Stomach smooth muscle (tissue), 2 donors: ENCODE data around the gene SMG1.

Source experiments
- H3K27ac ChIP-seq: one replicate; pipeline ENCODE4 v1.7.0; 2013; ENCODE audit warnings: mild to moderate bottlenecking, low read length, inconsistent platforms
- H3K27me3 ChIP-seq, 2 donors: one replicate each; pipeline ENCODE4 v1.7.0; 2013; ENCODE audit warnings: low read length in 2 of 2; ENCODE audit not compliant: insufficient read depth in 2 of 2, control insufficient read depth in 1 of 2
- H3K36me3 ChIP-seq, 2 donors: one replicate each; pipeline ENCODE4 v1.7.0; 2013; ENCODE audit warnings: low read length in 2 of 2; ENCODE audit not compliant: control insufficient read depth in 2 of 2, insufficient read depth in 2 of 2
- H3K4me1 ChIP-seq: one replicate; pipeline ENCODE4 v1.7.0; 2013; ENCODE audit warnings: low read length; ENCODE audit not compliant: control insufficient read depth, insufficient read depth
- H3K4me3 ChIP-seq, 2 donors: one replicate each; pipeline ENCODE4 v1.7.0; 2013; ENCODE audit warnings: low read length in 2 of 2
- H3K9ac ChIP-seq, 2 donors: one replicate each; pipeline ENCODE4 v1.7.0; 2013; ENCODE audit warnings: low read length in 2 of 2, mild to moderate bottlenecking in 1 of 2
- H3K9me3 ChIP-seq, 2 donors: one replicate each; pipeline ENCODE4 v1.7.0; 2013; ENCODE audit warnings: low read length in 2 of 2; ENCODE audit not compliant: control insufficient read depth in 2 of 2
- donor health status: healthy.
- donor health status: Pancreatic carcinoma.

The SMG1 gene

DNA sequence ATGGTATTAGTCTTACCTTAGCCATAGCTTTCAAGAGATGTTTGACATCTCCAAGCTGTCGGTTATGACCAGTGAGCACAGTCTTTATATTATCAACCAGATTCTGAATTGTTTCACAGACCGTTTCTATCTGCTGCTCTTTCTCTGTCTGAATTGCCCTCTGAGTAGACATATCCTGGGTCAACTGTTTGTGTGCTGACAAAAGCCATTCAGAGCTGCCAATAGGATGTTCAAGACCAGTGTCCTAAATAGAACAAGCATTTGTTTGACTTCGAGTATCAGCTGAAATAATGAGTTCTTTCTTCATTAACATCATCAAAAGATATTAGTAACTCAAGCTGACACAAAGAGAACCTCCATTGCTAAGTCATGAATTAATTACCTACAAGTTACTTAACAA is 109.9 kb downstream of the SMG1 start:
- no peak overlapping the region for H3K9ac ChIP-seq
- no peak overlapping the region for H3K27ac ChIP-seq
- H3K4me3 ChIP-seq: no peak overlapping the region
- H3K27me3 ChIP-seq: no peaks in the 10 kb centered on the region
- H3K36me3 ChIP-seq: peaks cover 25 to 30% of the 10 kb centered on the region in 2 donors
- no peaks in the 10 kb centered on the region for H3K9me3 ChIP-seq
- H3K4me1 ChIP-seq: no peaks in the 10 kb centered on the region

DNA sequence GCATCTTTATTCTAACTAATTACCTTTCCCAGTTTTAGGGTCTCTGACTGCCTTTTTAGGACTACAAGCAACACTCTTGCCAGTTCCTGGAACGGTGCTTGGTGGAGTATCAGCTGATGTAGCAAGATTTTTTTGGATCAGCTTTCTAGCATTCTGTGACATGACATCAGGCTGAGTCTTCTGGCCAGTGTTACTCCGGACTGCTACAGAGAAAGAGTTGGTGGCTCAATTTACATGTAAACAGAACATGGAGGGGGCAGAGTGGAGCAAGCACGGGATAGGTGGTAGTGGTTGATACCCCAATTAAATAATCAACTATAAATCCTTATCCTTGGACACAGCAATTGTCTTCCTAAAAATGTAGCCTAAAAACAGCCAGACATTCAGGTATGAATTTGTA is 114.3 kb downstream of the SMG1 start:
- H3K27ac ChIP-seq: no peak overlapping the region
- no peak overlapping the region for H3K4me3 ChIP-seq
- H3K4me1 ChIP-seq: no peaks in the 10 kb centered on the region
- H3K9me3 ChIP-seq: no peaks in the 10 kb centered on the region
- peaks cover 39 to 51% of the 10 kb centered on the region in 2 donors for H3K36me3 ChIP-seq
- H3K9ac ChIP-seq: no peak overlapping the region
- H3K27me3 ChIP-seq: no peaks in the 10 kb centered on the region

- peaks cover 31 to 34% of the 10 kb centered on the region in 2 donors for H3K36me3 ChIP-seq
- no peak overlapping the region for H3K9ac ChIP-seq
- no peak overlapping the region for H3K27ac ChIP-seq
- H3K9me3 ChIP-seq: no peaks in the 10 kb centered on the region
- H3K27me3 ChIP-seq: no peaks in the 10 kb centered on the region
- H3K4me3 ChIP-seq: no peak overlapping the region
- H3K4me1 ChIP-seq: no peaks in the 10 kb centered on the region
Measured at GRCh38 chr16:18809165-18809564, 117.0 kb downstream of the SMG1 start.

DNA sequence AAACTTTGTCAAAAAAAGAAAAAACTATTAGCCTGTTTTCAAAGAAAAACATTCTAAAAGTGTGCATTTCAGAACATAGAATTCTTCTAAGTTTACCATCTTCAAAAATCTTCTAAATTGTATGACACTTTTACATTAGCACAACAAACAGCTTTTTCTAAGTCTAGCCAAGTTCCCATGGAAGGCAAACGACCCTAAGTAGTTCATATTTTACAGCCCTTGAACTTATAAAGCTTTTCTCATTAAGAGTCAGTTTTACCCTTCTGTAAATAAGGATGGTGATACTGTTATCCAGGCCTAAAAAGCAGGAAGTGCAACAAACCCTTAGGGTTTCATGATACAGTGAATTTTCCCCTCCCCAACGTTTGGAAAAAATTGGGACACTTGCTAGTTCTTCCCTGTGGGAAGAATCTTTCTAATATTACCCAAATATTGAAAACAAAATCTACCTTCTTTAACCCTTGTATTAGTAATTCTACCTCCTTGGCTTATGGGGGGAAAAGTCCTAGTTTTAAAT is 120.9 kb downstream of the SMG1 start:
- Histone ChIP-seq H3K4me3 (no peak overlapping the region), H3K9me3 (no peaks in the 10 kb centered on the region), H3K27ac (no peak overlapping the region), H3K36me3 (peaks cover 18% of the 10 kb centered on the region in 2 donors), H3K27me3 (no peaks in the 10 kb centered on the region), H3K4me1 (peaks cover 8% of the 10 kb centered on the region), H3K9ac (no peak overlapping the region)

DNA sequence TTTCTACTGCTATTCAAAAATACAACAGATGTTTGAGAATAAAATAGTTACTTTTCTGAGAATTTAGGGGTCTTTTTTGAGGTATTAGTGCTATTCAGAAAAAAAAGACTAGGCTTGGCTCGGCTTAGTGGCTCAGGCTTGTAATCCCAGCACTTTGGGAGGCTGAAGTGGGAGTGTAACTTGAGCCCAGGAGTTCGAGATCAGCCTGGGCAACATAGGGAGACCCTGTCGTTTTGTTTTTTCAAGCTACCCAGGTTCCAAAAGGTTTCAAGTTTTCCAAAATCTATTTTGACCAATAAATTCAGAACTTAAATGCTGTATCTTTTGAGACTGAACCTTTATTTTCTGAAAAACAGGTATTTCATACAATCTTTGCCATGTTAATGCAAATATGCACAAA is 121.7 kb downstream of the SMG1 start:
- Histone ChIP-seq H3K27me3 (no peaks in the 10 kb centered on the region), H3K27ac (no peak overlapping the region)

DNA sequence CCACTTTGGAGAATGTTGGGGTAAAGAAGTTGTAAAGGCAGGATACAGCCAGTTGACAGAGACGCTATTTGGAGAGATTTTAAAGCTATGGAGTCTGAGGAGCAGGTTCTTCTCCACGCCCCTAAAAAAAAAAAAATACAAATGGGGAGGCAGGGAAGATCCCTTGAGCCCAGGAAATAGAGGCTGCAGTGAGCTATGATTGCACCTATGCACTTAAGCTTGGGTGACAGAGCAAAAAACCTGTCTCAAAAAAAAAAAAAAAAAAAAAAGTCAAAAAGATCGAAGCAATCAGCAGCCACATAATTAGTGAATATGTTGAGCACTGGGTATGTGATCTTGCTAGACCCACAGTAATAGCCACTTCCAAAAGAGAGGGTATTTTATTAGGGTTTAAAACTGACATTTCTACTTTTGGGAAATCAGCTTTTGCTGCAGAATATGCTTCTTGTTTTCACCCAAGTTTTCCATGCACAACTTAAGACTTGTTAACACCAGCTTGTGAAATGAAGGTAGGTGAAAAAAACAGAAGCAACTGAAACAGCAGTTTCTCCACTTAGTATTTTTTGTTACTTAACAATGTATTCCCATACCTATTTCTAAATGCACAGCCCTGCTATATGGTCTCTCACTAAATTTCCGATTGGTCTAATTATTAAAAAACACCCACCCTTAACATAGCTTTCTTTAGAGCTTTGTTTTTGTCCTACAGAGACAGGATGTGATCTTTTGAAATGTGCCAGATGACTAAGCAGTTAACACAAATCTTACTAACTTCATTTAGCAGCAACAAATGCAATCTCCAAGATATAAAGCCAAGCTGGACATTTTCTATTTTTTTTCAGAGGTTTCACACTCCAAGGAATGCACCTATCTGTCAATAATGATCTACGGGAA is 122.4 kb downstream of the SMG1 start:
- Histone ChIP-seq H3K27ac (no peak overlapping the region), H3K4me1 (peaks cover 14% of the 10 kb centered on the region)

More for the DNA sequence above, 121.7 kb downstream of the SMG1 start:
- Histone ChIP-seq H3K9me3 (no peaks in the 10 kb centered on the region), H3K36me3 (peaks cover 16% of the 10 kb centered on the region in 2 donors), H3K4me3 (no peak overlapping the region), H3K4me1 (peaks cover 14% of the 10 kb centered on the region), H3K9ac (no peak overlapping the region)

DNA sequence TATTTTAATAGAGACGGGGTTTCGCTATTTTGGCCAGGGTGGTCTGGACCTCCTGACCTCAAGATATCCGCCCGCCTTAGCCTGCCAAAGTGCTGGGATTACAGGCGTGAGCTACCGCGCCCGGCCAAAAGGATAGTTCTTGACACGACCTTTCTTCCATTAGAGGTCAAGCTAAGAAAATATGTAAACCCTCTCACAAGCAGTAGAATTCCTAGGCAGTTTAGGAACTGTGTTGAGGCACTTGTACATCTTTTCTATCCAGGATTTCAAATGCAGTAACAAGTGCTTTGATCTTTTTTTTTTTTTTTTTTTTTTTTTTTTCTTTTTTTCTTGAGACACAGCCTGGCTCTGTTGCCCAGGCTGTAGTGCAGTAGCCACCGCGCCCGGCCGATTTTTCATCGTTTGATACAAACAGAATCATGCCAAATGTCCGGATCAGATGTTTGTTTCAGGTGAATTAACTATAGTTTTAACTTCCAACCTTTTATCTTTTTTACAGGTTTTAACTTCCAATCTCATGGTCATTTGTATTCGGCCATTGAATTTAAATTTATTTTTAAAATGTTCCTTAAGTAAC is 123.4 kb downstream of the SMG1 start:
- peak overlapping the region; percentile 86 for H3K27ac ChIP-seq
- no peak overlapping the region for H3K4me3 ChIP-seq
- H3K4me1 ChIP-seq: peaks cover 14% of the 10 kb centered on the region

More for the DNA sequence above, 122.4 kb downstream of the SMG1 start:
- H3K36me3 ChIP-seq: peaks cover 9% of the 10 kb centered on the region in 2 donors
- no peak overlapping the region for H3K4me3 ChIP-seq
- H3K27me3 ChIP-seq: no peaks in the 10 kb centered on the region
- no peaks in the 10 kb centered on the region for H3K9me3 ChIP-seq
- no peak overlapping the region for H3K9ac ChIP-seq

DNA sequence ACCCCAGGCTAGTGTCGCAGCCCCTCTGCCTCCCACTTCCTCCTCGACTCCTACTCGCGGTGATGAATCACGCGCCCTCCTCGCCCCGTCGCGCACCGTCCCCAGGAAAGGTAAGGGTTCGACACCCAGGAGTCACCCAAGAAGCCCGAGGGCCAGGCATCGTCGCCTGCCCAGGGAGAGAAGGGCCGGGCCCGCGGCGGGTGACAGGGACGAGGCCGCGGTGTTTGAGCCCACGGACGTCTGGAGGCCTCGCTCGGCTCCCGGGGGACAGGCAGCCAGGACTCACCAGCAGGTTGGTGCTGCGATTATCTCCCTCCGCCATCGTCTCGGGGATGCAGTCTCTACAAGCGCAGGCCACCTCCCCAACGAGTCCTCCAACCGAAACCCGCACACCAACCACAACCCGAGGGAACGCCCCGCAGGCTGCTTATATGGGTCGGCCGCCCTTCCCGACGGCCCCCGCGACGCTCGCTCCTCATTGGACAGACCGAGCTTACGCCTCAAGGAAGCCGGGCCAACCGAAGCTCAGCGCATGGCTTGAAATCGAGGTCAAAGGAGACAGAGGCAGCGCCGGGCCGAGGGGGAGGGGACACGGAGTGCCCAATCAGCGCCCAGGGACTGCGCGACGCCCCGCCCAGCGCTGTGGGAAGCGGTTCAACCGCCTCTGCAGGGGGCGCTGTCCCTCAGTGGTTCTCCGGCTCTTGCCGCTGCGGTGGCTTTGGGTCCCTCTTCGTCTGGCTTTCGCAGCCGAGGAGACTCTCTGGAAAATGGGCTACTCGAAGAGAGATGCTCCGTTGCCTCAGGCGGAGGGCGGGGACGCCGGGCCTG is 124.8 kb downstream of the SMG1 start, which contains the start of gene ARL6IP1:
Gene ARL6IP1, minus strand, starts transcription at position 405 of the 828 bp plus-strand sequence. Its CDS starts 83 bp downstream, at position 322.
- H3K4me3 ChIP-seq: peak within 1 kb of the TSS; percentile 91 to 92
- no peaks in the 10 kb centered on the region for H3K27me3 ChIP-seq
- peaks cover 14% of the 10 kb centered on the region for H3K4me1 ChIP-seq
- H3K36me3 ChIP-seq: peaks cover 1 to 2% of the 10 kb centered on the region in 2 donors
- peak within 1 kb of the TSS; percentile 90 to 91 for H3K9ac ChIP-seq
- no peaks in the 10 kb centered on the region for H3K9me3 ChIP-seq
- H3K27ac ChIP-seq: peak within 1 kb of the TSS; percentile 86

More for the DNA sequence above, 123.4 kb downstream of the SMG1 start:
- Histone ChIP-seq H3K9me3 (no peaks in the 10 kb centered on the region), H3K36me3 (peaks cover under 1 to 6% of the 10 kb centered on the region in 2 donors), H3K27me3 (no peaks in the 10 kb centered on the region), H3K9ac (no peak overlapping the region)

DNA sequence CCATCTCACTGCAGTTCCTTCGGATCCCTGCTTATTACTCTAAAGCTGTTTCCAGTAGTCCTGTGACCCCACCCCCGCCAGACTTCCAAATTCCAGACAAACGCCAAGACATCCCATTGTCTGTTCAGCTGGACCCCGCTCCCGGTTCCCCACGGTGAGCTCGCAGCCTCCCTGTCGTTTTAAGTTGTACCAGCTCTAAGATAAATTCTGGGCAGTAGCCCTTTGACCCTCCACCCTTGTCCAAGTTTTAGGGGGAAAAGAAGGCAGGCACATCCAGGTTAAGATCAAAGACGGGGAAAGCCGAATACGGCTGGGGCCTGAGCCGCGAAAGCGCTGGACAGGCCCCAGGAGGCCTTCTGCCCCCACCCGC is 125.4 kb downstream of the SMG1 start:
- no peaks in the 10 kb centered on the region for H3K27me3 ChIP-seq
- peak overlapping the region; percentile 86 for H3K27ac ChIP-seq
- peak overlapping the region; percentile 90 to 91 for H3K9ac ChIP-seq
- no peaks in the 10 kb centered on the region for H3K9me3 ChIP-seq
- peaks cover 4 to 8% of the 10 kb centered on the region in 2 donors for H3K36me3 ChIP-seq
- H3K4me1 ChIP-seq: peaks cover 14% of the 10 kb centered on the region
- peak overlapping the region; percentile 86 to 92 for H3K4me3 ChIP-seq

- Histone ChIP-seq H3K36me3 (peaks cover 4 to 11% of the 10 kb centered on the region in 2 donors), H3K27ac (peak overlapping the region; percentile 86), H3K9ac (peak overlapping the region; percentile 90 to 91), H3K4me1 (peaks cover 14% of the 10 kb centered on the region), H3K9me3 (no peaks in the 10 kb centered on the region), H3K4me3 (peak overlapping the region; percentile 86 to 92), H3K27me3 (no peaks in the 10 kb centered on the region)
Measured at GRCh38 chr16:18800293-18800692, 125.9 kb downstream of the SMG1 start.
